WTC11 (cell line): Measurements from ENCODE around the gene RPAIN. TPM values are rescaled to one million over a fixed set of nuclear protein-coding genes. Genes with fewer than 3 reads are reported as not detected.
"Not testable (repeated sequence)": the region's sequence is repeated elsewhere in the genome, so short reads cannot be mapped to it uniquely, and the experiment has no call there.

Source experiments
- ATAC-seq: fragments of 200-7000 bp; cut with Tn5 transposase; 2 replicates; pipeline ENCODE4 v1.10.0; 2021; ENCODE audit warnings: mild to moderate bottlenecking, moderate library complexity
- CTCF ChIA-PET: fragments of 300-600 bp; sonication (Branson Sonifier 250); formaldehyde crosslinking; loops from one replicate; lab custom pipeline; 2021; ENCODE audit warnings: antibody characterized with exemption; lab: Charles Lee
- POLR2A ChIA-PET: fragments of 350-600 bp; sonication (Branson Sonifier 250); formaldehyde crosslinking; loops from one replicate; lab custom pipeline; 2021; ENCODE audit warnings: antibody characterized with exemption; lab: Charles Lee
- DNase-seq: peaks from one replicate; pipeline ENCODE4 v3.0.0; 2021; ENCODE audit warnings: low spot score
- H3K27ac Mint-ChIP-seq: 2 replicates; pipeline ENCODE4 v1.8.0; 2021; ENCODE audit warnings: mixed read lengths
- H3K27me3 Mint-ChIP-seq: 2 replicates; pipeline ENCODE4 v1.8.0; 2021; ENCODE audit warnings: low read depth, mild to moderate bottlenecking, moderate library complexity, mixed read lengths
- H3K36me3 Mint-ChIP-seq: 2 replicates; pipeline ENCODE4 v1.8.0; 2021; ENCODE audit warnings: mixed read lengths
- H3K4me1 Mint-ChIP-seq: 2 replicates; pipeline ENCODE4 v1.8.0; 2022; ENCODE audit warnings: mixed read lengths
- H3K4me3 Mint-ChIP-seq: 2 replicates; pipeline ENCODE4 v1.8.0; 2021; ENCODE audit warnings: mild to moderate bottlenecking, moderate library complexity, mixed read lengths
- H3K9me3 Mint-ChIP-seq: 2 replicates; pipeline ENCODE4 v1.8.0; 2021; ENCODE audit warnings: mixed read lengths
- CDX4 ChIP-seq: fragments of 250-450 bp; sonication (Bioruptor Pico); IDR thresholded peaks from 2 replicates; pipeline ENCODE4 v1.9.0; 2021; ENCODE audit warnings: moderate library complexity, mild to moderate bottlenecking, inconsistent platforms, borderline replicate concordance
- CREB1 ChIP-seq: sonication (generic); formaldehyde crosslinking; IDR thresholded peaks from 2 replicates; pipeline ENCODE4 v1.8.0; 2023; ENCODE audit warnings: mild to moderate bottlenecking, missing genetic modification reagents
- ETV6 ChIP-seq: sonication (generic); formaldehyde crosslinking; IDR thresholded peaks from 2 replicates; pipeline ENCODE4 v1.8.1; 2022; ENCODE audit warnings: mild to moderate bottlenecking, missing genetic modification reagents
- FOXJ3 ChIP-seq: sonication (generic); formaldehyde crosslinking; IDR thresholded peaks from 2 replicates; pipeline ENCODE4 v1.9.0; 2021; ENCODE audit warnings: missing genetic modification reagents, mild to moderate bottlenecking, borderline replicate concordance
- KAT7 ChIP-seq: sonication (generic); formaldehyde crosslinking; IDR thresholded peaks from 2 replicates; pipeline ENCODE4 v1.8.1; 2023; ENCODE audit warnings: missing genetic modification reagents, mild to moderate bottlenecking, borderline replicate concordance
- NFYB ChIP-seq: sonication (generic); formaldehyde crosslinking; conservative IDR thresholded peaks from 2 replicates; pipeline ENCODE4 v1.8.0; 2022; ENCODE audit warnings: low read depth, missing genetic modification reagents
- NR3C1 ChIP-seq: sonication (generic); formaldehyde crosslinking; conservative IDR thresholded peaks from 2 replicates; pipeline ENCODE4 v1.8.1; 2023; ENCODE audit warnings: low read depth, mild to moderate bottlenecking, missing genetic modification reagents
- OVOL2 ChIP-seq: fragments of 250-450 bp; sonication (Bioruptor Pico); IDR thresholded peaks from 2 replicates; pipeline ENCODE4 v1.9.0; 2021; ENCODE audit warnings: mild to moderate bottlenecking, borderline replicate concordance
- ZBTB21 ChIP-seq: sonication (generic); formaldehyde crosslinking; IDR thresholded peaks from 2 replicates; pipeline ENCODE4 v1.8.1; 2023; ENCODE audit warnings: mild to moderate bottlenecking, missing genetic modification reagents, borderline replicate concordance
- ZBTB43 ChIP-seq: sonication (generic); formaldehyde crosslinking; IDR thresholded peaks from 2 replicates; pipeline ENCODE4 v1.8.1; 2023; ENCODE audit warnings: mild to moderate bottlenecking, missing genetic modification reagents
- ZNF138 ChIP-seq: sonication (generic); formaldehyde crosslinking; conservative IDR thresholded peaks from 2 replicates; pipeline ENCODE4 v1.8.1; 2022; ENCODE audit warnings: mild to moderate bottlenecking, moderate library complexity, missing genetic modification reagents
- ZNF317 ChIP-seq: sonication (generic); formaldehyde crosslinking; IDR thresholded peaks from 2 replicates; pipeline ENCODE4 v1.8.1; 2023; ENCODE audit warnings: low read depth, mild to moderate bottlenecking, moderate library complexity, missing genetic modification reagents, borderline replicate concordance
- ZNF416 ChIP-seq: fragments of 250-450 bp; sonication (Bioruptor Pico); IDR thresholded peaks from 2 replicates; pipeline ENCODE4 v1.9.0; 2021; ENCODE audit warnings: mild to moderate bottlenecking, inconsistent platforms
- ZNF671 ChIP-seq: fragments of 250-450 bp; sonication (Bioruptor Pico); IDR thresholded peaks from 2 replicates; pipeline ENCODE4 v1.8.0; 2021; ENCODE audit warnings: mild to moderate bottlenecking
- total RNA-seq: library from RNA; stranded (reverse); gene quantifications from 3 replicates; pipeline ENCODE4 v1.2.3, GENCODE V29; 2021
- TF ChIP-seq, protein P1 (sequence below): sonication (generic); formaldehyde crosslinking; IDR thresholded peaks from 2 replicates; pipeline ENCODE4 v1.8.1; 2023; ENCODE audit warnings: mild to moderate bottlenecking, missing genetic modification reagents
- TF ChIP-seq, protein P2 (sequence below): sonication (generic); formaldehyde crosslinking; IDR thresholded peaks from 2 replicates; pipeline ENCODE4 v1.8.0; 2022; ENCODE audit warnings: mild to moderate bottlenecking, missing genetic modification reagents
- TF ChIP-seq, protein P3 (sequence below): sonication (generic); formaldehyde crosslinking; IDR thresholded peaks from 2 replicates; pipeline ENCODE4 v1.8.1; 2023; ENCODE audit warnings: mild to moderate bottlenecking, moderate library complexity, missing genetic modification reagents
- TF ChIP-seq, protein P4 (sequence below): sonication (generic); formaldehyde crosslinking; IDR thresholded peaks from 2 replicates; pipeline ENCODE4 v1.8.1; 2023; ENCODE audit warnings: mild to moderate bottlenecking, missing genetic modification reagents, borderline replicate concordance

The RPAIN gene
- total RNA-seq, 1 experiment from 2014 or later, result 67.8 TPM

DNA sequence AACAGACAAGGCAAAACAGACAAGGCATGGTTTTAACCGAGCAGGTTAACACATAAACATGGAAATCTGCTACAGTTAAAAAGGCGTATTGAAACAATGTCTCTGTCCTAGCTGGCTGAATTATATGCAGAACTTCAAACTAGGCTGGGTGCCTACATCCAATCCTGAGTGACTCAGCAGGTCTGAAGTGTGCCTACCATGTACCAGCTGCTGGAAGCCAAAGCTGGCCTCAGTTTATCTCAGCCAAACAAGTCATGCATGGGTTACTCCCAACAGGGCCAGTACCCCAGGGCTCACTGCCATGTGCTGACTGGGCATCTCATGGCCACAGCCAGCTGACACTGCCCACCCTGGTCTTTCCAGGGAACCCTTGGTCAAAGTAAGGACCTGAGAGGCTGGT lies 15.0 kb downstream of the RPAIN start (continued):
- no peak for TF ChIP-seq CDX4 (CRISPR knock-in tag)
- no peak for TF ChIP-seq ZBTB43 (CRISPR knock-in tag)
- no peak for TF ChIP-seq ETV6
- TF ChIP-seq, protein P1, sequence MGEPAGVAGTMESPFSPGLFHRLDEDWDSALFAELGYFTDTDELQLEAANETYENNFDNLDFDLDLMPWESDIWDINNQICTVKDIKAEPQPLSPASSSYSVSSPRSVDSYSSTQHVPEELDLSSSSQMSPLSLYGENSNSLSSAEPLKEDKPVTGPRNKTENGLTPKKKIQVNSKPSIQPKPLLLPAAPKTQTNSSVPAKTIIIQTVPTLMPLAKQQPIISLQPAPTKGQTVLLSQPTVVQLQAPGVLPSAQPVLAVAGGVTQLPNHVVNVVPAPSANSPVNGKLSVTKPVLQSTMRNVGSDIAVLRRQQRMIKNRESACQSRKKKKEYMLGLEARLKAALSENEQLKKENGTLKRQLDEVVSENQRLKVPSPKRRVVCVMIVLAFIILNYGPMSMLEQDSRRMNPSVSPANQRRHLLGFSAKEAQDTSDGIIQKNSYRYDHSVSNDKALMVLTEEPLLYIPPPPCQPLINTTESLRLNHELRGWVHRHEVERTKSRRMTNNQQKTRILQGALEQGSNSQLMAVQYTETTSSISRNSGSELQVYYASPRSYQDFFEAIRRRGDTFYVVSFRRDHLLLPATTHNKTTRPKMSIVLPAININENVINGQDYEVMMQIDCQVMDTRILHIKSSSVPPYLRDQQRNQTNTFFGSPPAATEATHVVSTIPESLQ (CRISPR knock-in tag), result no peak
- no peak for TF ChIP-seq ZNF138 (CRISPR knock-in tag)

GRCh38 chr17:5435781-5436315 lies 15.9 kb downstream of the RPAIN start:
- H3K9me3 Mint-ChIP-seq, ATAC-seq, DNase-seq, H3K27me3 Mint-ChIP-seq: not testable (repeated sequence)
- ChIA-PET CTCF (interaction anchor here (0.7 kb wide), 1 partner anchor 64 kb away, joined by 3 read pairs; no protein-coding TSS in a partner anchor), POLR2A (interaction anchor here (2.3 kb wide), 1 partner anchor 17 kb away, joined by 10 read pairs; the partner anchor contains the start of genes NUP88 and RPAIN)
- peak overlapping the region; percentile 70 for H3K27ac Mint-ChIP-seq
- peaks cover 68% of the 10 kb centered on the region for H3K36me3 Mint-ChIP-seq
- peaks cover 20% of the 10 kb centered on the region for H3K4me1 Mint-ChIP-seq
- H3K4me3 Mint-ChIP-seq, result peak overlapping the region; percentile 33; the same call in 1 of the 2 replicates

DNA sequence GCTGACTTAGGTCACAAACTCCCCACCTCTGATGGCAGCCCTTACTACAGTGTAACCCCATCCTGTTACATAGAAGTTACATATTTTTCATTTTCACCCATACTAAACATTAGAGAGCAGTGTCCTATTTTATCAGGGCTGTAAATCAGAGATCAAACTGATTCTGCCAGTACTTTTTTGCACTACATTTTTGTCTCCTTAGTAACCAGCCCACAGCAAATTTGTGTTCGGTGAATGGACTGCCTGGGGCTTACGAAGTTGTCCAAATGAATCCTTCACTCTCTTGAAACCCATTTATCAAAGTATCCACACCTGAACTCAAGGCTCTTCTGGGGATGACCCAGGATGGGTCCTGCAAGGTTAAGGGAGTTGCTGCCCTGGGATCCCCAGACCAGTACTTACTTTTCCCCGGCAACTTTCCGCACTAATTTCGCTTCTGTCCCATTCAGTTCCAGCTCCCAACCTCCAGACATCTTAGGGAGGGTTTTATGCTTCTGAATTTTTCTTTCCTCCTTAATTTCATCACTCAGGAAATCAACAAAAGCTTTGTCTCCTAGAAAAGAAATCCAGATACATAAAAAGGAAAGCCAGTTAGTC lies 17.8 kb downstream of the RPAIN start:
- H3K4me1 Mint-ChIP-seq, result peaks cover 20% of the 10 kb centered on the region
- peak overlapping the region; percentile 43 for H3K27ac Mint-ChIP-seq
- no peaks in the 10 kb centered on the region for H3K9me3 Mint-ChIP-seq
- ATAC-seq (no peak), DNase-seq (no peak)
- H3K27me3 Mint-ChIP-seq, result no peaks in the 10 kb centered on the region
- CTCF ChIA-PET, result no interaction called here
- POLR2A ChIA-PET, result no interaction called here
- H3K36me3 Mint-ChIP-seq, result peaks cover 55% of the 10 kb centered on the region
- H3K4me3 Mint-ChIP-seq, result peak overlapping the region; percentile 88
- TF ChIP-seq FOXJ3 (CRISPR knock-in tag) (no peak), ZNF138 (CRISPR knock-in tag) (no peak), ZNF416 (CRISPR knock-in tag) (no peak), ZBTB21 (no peak), CREB1 (CRISPR knock-in tag) (no peak), ZNF317 (CRISPR knock-in tag) (no peak), KAT7 (CRISPR knock-in tag) (no peak), NR3C1 (CRISPR knock-in tag) (no peak), ZNF671 (CRISPR knock-in tag) (no peak), NFYB (no peak), OVOL2 (CRISPR knock-in tag) (no peak)
- TF ChIP-seq, protein P2, sequence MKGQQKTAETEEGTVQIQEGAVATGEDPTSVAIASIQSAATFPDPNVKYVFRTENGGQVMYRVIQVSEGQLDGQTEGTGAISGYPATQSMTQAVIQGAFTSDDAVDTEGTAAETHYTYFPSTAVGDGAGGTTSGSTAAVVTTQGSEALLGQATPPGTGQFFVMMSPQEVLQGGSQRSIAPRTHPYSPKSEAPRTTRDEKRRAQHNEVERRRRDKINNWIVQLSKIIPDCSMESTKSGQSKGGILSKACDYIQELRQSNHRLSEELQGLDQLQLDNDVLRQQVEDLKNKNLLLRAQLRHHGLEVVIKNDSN (CRISPR knock-in tag), result no peak
- TF ChIP-seq, protein P3, sequence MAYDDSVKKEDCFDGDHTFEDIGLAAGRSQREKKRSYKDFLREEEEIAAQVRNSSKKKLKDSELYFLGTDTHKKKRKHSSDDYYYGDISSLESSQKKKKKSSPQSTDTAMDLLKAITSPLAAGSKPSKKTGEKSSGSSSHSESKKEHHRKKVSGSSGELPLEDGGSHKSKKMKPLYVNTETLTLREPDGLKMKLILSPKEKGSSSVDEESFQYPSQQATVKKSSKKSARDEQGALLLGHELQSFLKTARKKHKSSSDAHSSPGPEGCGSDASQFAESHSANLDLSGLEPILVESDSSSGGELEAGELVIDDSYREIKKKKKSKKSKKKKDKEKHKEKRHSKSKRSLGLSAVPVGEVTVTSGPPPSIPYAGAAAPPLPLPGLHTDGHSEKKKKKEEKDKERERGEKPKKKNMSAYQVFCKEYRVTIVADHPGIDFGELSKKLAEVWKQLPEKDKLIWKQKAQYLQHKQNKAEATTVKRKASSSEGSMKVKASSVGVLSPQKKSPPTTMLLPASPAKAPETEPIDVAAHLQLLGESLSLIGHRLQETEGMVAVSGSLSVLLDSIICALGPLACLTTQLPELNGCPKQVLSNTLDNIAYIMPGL, result no peak
- TF ChIP-seq, protein P4, sequence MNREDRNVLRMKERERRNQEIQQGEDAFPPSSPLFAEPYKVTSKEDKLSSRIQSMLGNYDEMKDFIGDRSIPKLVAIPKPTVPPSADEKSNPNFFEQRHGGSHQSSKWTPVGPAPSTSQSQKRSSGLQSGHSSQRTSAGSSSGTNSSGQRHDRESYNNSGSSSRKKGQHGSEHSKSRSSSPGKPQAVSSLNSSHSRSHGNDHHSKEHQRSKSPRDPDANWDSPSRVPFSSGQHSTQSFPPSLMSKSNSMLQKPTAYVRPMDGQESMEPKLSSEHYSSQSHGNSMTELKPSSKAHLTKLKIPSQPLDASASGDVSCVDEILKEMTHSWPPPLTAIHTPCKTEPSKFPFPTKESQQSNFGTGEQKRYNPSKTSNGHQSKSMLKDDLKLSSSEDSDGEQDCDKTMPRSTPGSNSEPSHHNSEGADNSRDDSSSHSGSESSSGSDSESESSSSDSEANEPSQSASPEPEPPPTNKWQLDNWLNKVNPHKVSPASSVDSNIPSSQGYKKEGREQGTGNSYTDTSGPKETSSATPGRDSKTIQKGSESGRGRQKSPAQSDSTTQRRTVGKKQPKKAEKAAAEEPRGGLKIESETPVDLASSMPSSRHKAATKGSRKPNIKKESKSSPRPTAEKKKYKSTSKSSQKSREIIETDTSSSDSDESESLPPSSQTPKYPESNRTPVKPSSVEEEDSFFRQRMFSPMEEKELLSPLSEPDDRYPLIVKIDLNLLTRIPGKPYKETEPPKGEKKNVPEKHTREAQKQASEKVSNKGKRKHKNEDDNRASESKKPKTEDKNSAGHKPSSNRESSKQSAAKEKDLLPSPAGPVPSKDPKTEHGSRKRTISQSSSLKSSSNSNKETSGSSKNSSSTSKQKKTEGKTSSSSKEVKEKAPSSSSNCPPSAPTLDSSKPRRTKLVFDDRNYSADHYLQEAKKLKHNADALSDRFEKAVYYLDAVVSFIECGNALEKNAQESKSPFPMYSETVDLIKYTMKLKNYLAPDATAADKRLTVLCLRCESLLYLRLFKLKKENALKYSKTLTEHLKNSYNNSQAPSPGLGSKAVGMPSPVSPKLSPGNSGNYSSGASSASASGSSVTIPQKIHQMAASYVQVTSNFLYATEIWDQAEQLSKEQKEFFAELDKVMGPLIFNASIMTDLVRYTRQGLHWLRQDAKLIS (CRISPR knock-in tag), result no peak
